HG03060 (cell line): ENCODE results near the gene GRID1.

Experiments
- ATAC-seq: cut with Tn5 transposase; IDR thresholded peaks from one replicate; pipeline ENCODE4 v1.9.1; 2021; ENCODE audit warnings: low read depth, moderate number of reproducible peaks; ENCODE audit not compliant: unreplicated experiment

The GRID1 gene

DNA sequence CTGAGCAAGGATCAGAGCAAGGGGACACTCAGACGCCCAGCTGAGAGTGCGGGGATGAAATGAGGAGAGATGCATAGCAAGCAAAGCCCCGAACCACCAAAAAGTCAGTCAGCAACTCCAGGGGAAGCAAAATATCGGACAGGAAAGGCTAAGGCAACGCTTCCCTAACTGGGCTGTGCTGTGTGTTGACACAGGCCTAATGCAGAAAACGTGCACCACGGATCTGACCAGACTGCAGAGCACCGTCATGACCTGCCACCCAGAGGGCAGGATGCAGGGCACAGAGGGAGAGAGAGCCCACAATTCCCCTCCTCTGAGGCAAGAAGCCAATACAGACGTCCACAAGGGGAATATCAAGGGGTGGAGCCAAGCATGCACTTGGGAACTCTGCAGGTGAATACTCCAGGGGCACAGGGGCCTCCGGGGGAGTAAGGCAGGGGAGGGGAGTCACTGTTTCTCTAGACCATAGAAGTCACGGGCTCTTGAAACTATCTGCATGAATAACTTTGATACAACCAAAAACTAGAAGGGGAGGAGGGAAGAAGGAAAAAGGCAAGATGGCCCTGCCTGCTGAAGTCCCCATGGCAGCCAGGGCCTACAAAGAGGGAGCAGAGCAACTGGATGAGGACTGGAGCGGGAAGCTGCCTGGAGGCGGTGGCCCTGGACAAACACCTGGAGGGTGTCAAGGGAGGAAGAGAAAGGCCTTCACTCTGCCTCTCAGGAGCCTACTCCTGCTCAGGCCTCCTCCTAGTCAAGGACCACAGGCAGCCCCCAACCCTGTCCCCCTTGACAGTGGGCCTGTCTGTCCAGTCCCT, 26.2 kb downstream of the GRID1 start:
- no peak for ATAC-seq

DNA sequence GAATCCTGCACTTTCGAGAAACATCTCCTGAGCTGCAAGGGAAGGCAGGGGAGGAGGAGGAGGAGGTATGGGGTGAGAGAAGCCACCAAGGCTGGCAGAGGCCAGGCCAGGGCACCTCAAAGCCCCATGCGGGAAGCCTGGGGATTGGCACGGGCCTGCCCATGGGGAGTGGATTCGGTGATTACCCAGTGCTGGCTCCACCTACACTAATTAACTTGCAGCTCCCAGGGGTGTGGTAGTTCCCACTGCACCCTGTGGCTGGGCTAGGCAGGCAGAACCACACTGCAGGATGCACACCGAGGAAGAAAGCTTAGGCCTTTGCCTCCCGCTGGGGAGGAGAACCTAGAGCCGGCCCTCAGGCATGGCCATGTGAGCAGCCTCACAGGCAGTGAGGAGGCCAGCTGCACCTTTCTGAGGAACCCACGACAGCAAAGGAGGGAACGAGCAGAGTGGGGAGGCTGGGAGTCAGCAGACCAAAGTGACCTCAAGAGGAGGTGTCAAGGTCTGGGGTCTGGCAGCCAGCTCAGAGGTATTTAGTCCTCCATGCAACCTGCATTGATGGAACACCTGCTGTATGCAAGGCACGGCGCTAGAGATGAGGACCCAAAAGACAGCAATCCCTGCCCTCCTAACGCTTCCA, 27.2 kb downstream of the GRID1 start:
- ATAC-seq: no peak

DNA sequence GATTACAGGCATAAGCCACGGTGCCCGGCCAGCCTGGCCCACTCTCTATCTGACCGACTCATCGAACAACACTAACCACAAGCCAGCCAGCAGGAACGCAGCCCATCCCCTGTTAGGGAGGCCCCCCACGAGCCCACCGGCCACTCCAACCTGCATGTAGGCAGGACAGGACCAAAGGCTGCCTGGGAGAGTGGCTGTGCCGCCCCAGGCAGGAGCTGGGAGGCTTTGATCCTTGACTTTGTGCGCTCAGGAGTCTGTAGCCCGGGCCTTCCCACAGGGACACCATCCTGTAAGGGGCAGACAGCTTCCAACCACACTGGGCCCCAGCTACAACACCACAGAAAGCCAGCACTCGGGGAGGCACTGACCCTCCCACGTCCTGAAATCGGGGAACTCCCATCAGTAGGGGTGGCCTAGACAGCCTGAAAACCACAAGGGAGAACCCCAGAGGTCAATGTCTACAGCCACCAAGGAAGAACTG, 29.4 kb downstream of the GRID1 start:
- no peak for ATAC-seq

DNA sequence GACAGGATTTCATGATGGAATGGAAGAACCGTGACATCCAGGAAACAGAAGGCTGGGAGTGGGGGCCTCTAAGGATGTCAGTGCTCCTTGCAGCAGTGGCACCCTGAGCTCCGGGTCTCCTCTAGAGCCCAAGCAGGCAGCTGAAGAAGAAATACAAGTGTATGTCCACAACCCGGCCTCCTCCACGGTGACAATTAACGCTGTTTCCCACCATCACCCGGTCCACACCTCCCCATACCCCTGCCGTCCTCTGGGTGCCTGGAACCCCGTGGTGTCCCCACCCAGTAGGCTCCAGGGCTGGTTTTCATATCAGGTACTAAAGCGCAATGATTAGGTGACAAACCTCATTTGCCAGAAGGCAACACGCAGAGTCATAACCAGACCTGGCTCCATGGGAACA, 30.3 kb downstream of the GRID1 start:
- no peak for ATAC-seq

DNA sequence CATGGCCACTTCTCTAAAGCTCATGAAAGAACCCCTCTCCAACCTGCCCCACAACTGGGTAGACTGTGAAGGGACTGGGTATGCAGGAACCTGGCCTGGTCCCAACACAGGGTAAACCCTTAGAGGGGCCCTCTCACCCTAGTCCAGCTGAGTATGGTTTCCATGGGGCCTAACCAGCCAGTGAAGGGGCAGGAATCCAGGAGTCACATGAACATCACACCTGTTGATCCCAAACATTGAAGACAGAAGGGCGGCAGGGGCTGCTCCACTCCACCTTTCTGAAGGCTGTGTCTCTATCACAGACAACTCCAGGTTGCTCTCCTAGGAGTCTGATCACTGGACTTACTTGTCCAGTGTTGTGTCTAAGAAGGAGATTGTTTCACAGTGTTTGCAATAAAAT, 30.8 kb downstream of the GRID1 start:
- ATAC-seq: no peak

DNA sequence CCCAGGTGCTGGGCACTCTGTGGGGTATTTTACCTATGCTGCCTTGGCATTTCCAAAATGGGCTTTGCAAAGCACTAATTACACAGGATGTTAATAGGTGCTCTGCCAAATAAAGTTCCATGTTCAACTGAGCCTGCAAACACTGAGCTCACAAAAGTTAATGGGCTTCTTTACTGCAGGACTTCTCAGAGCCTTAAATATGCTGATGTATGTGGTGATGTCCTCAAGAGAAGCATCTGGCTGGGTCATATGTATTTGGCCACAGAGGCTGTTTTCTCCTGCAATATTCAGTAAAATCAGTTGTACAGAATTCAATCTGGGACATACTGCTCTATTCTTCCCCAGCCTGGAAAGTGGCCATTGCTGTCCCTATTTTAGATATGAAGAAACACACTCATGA, 31.3 kb downstream of the GRID1 start:
- no peak for ATAC-seq

DNA sequence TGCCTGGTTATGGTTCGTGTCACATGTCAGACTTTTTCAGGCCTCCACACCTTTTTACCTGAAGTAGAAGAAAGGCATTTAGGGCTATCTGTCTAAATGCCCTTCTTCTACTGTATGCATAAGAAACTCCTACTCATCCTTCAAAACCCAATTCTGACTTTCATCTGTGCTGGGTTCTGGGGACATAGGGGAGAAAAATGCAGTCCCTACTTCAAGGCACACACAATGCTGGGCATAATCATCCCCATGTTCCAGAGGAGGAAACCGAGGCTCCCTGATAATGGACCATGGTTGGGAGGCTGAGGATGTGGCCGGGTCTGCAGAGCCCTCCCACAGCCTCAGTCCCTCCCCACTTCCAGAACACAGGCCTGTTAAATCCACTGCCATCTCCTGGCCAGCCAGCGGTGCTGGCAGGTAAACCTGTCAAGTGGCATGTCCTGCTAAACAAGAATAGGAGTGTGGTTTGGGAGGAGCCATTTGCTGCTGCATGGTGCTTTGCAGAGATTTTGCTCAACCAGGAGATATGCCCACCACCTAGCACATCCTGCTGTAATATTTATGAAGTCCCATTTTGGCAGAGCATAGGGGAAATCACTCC, 32.0 kb downstream of the GRID1 start:
- no peak for ATAC-seq

DNA sequence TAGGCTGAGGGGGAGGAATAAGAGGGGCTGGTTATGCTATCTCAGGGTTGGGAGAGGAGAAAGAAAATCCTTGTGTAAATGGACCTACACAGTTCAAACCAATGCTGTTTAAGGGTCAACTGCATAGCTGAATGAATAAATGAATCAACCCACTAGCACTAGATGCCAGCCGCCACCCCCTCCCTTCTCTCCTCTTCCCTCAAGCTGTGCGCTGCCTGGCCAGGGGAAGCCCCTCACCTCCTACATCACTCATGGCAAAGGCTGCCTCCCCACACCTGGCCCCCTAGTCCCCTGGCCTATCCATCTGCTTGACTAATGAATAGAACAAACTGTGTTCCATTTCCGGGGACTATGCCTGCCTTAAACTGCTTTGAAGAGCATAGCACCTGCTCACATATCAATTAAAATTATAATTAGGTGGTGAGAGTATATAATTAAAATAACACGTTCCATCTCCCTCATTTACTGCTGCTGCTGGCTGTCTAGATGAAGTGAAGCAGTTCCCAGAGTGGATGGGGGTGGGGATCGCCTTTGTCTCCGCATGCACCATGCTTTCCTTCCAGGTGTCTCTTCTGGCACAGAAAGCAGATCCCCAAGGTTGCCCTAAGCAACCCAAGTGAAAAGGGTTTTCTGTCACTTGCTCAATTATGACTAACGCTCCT, 32.6 kb downstream of the GRID1 start:
- no peak for ATAC-seq

DNA sequence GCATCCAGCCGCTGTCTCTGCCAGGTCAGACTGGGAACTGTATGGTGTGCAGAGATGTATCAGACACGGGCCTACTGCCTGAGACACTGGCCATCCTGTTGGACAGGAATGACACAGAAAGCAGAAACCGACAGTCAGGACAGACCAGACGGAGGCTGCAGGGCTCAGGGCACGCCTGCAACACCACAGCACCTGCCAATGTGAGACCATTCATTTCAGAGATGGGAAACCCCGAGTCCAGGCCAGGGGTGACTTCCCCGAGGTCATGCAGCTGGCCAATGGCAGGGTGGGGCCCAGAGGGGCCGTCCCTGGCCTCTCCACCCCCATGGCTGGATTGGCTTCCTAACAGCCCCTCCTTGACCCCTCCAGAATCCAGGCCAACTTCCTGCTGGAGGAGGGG, 34.7 kb downstream of the GRID1 start:
- no peak for ATAC-seq

DNA sequence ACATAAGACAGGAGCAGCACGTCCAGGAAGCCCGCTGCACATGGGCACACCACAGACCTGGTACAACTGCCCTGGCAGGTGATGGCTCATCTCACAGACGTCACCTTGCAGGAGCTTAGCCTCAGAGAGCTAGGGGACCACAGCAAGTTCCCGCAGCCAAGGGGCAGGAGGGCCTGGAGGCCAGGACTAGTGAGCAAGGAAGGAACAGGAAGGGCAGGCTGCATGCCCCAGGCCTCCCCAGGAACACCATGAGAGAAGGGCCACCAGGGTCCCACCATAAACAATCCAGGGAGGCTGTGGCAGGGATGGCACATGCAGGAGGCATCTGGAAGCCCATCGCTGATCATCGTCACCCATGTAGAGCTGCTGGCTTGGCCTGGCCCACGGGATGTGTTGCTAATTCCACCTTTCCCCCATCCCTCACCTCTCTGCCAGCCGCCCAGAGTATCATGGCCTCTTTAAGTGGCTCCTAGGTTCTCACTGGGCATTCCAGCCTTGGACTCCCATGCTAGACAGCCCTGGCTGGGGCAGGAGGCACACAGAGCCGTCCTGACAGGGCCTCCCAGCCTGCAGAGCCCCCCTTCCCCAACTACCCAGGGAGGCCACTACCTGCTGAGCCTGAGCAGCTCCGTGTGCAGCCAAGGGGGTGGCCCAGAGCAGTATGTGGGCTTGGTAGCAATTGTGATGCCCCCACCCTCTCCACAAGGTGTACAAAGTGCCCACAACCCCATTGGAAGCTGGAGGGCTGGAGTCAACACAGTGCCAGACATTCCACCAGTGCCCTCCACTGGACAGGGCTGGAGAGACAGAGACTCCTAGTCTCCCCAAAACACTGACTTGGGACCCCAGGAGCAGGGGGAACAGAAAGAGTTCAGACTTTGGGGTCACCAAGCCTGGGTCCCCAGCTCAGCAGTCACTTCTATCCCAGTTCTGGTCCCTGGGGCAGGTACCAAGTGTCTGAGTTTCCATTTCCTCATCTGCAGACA, 35.5 kb downstream of the GRID1 start:
- no peak for ATAC-seq

DNA sequence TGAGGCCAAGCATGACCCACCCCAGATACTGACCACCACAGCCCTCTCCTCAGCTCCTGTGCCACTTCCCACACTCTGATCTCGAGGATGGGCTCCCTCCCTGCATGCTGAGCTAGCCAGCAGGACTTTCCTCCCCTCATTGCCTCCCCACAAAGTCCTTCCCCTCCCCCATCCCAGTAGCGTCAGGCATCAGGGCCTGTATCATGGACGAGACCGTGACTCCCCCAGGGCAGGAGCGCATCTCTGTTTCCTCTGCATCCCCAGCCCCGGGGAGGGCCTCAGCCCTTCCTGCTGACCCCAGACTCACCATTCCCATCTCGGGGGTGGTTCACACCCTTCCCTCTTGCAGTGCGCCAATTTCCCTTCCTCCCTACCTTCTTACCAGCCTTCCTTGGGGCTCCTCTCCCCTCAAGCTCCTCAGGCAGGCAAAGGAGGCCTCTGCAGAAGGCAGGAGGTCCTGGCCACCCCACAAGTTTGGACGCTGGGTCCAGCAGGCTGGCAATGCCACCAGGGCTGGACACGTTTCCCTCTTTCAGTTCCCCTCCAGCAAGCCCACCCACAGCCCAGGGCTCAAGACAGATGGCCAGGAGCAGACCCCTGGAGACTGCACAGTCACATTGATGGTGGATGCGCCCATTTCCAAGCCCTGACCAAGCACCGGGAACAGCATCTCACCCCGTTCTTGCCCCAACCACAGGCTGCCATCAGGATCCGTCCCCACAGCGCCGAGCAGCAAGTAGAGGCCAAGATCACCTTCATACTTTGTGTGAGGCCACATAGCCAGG, 36.5 kb downstream of the GRID1 start:
- ATAC-seq: no peak

DNA sequence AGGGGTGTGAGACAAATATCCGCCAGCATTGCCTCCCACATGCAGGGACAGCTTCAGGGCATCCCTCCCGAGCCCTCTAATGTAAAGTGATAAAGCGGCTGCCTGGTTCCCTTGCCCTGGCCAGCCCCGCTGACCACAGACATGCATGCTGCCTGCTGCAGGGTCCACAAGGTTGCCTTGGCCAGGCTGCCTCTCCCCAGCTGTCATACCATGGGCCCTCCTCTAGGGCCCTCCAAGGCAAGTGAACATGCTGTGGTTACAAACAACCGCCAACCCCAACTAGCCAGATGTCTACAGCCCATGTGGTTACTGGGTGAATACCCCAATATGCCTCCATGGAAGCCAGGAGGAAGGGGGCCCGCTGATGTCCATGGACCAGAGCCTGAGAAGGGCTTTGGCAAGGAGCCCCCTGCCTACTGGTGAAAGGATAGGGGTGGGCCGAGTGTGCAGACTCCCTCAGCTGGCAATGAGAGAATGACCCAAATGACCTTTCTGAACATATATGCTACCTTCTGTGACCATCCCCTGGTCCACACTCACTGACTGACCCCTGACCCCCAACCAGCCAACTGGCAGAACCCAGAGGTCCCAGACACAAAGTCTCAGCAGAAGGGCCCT, 37.4 kb downstream of the GRID1 start:
- no peak for ATAC-seq

DNA sequence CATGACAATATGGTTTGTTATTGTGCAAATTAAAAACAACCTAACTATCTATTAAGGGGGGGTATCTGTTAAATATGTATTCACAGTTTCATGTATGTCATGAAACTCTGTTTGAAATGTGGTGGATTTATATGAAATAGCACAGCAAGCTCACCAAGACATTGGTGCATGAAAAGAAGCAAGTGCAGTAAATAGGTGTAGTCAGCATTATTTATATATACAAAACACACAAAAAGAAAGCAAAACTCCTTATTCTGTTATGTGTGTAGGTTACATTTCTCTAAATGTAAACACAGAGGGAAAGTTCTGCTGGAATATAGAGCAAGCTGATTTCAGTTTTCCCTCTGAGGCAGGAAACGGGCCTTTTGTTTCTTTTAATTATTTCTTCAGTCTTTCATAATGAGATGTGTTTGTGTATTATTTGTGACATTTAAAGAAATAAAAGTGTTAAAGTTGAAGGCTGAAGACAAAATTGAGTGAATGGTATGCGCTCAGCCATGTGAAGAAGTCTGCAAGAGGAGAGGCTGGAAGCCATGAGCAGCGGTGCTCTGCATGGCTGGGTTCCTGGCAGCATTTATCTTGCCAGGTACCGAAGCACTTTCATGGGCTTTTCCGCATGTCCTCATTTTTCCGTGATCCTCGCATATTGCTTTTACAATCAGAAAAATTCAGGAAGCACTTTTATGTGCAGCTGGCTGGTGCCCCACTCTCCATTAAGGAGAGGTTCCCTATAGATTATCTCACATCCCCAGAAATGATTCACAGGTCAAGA, 38.5 kb downstream of the GRID1 start:
- no peak for ATAC-seq

DNA sequence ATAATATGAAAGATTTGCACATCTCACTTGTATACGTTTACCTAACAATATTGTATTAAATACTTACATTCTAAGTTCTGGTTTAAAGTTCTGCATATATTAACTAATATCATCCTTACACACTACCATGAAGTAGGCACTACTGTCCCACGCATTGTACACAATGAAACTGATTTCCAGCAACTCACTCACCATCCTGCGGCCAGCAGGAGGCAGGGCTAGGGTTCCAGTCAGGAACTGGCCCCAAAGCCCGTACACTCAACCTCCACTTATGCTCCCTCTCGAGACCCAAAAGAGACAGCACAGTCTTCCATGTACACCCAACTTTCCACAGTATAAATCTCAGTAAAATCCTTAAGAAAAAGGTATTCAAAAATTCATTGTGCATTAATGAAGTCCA, 41.4 kb downstream of the GRID1 start:
- ATAC-seq: no peak

DNA sequence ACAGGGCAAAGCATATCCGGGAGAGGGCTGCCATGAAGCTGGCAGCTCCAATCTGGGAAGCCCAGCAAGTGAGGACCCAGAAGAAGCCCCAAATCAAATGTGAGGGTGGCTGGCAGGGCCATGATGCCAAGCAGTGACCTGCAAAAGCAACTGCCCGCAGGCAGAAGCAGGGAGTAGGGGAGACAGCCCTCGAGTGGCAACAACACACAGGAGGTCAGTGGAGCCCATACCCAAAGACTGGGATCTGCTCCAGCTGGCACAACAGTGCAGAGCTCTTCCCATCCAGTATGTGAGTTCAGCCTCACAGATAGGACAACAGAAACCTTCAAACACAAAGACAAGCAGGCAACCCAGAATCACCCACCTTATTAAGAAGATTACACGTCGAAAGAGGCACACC, 45.0 kb downstream of the GRID1 start:
- no peak for ATAC-seq

DNA sequence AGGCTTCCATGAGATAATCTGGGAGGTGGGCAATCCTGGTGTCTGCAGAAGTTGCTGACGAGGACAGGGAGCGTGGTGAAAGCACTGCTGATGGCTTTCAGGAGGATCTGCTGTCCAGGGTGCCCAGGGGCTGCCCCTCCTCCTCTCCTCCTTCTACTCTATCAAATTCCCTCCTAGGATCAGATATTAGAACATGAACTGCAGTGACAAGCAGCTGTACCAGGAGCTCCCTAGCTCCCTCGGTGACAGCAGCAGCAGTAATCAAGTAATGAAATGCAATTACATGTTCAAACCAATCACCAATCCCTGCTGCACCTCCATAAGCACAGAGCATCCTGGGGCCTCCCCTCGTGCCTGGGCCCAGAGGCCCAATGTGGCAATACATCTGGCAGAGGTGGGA, 46.9 kb downstream of the GRID1 start:
- ATAC-seq: no peak

DNA sequence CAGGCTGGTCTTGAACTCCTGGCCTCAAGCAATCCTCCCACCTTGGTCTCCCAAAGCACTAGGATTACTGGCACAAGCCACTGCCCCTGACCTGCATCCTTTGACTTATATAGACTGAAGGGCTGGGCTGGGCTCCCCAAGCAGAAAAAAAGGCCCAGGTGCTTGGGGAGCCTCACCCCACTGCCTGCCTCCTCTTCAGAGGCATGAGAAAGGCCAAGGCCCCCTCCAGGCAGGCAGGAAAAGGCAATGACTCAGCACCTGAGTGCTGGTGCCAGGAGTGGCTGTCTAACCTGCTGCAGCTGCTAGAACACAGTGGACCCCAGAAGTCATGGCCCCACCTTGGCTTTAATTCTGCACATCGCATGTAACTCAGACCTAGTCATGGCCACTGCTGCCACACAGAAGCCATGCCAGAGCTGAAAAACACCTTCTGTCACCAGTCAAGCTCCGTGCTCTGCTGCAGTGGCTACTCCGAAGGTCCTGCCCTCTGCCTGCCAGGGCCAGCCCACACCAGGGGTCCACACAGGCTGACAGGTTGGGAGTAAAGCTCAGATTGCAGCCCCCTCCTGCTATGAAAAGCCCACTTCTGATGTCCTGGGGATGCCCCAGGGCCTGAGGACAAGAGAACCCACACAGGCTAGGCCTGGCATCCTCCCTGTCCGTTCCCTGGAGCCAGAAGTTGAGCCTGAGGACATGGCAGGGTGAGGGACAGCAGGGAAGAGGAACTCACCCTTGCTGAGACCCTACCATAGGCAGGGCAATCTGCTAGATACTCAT, 48.5 kb downstream of the GRID1 start:
- no peak for ATAC-seq
